BLaER1 treated with 17β-estradiol and CSF1 and Interleukin-3, amounts not matched to agents 10 nM and 100 nM (cell line): Measurements from ENCODE around the gene URM1.
A peak's percentile ranks its signal among the peaks of the same experiment; 100 is the strongest.

Experiments used
- H3K27ac ChIP-seq, 11 experiments: shearing (Covaris generic); formaldehyde crosslinking; 2 replicates each; pipeline ENCODE4 v1.8.1; 2022
- H3K27me3 ChIP-seq, 11 experiments: shearing (Covaris generic); formaldehyde crosslinking; 2 replicates each; pipeline ENCODE4 v1.8.1; 2022
- H3K36me3 ChIP-seq, 11 experiments: shearing (Covaris generic); formaldehyde crosslinking; 2 replicates each; pipeline ENCODE4 v1.8.1; 2022
- H3K4me1 ChIP-seq, 10 experiments: shearing (Covaris generic); formaldehyde crosslinking; 2 replicates each; pipeline ENCODE4 v1.8.1; 2022
- H3K4me2 ChIP-seq, 11 experiments: shearing (Covaris generic); formaldehyde crosslinking; 2 replicates each; pipeline ENCODE4 v1.8.1; 2022
- H3K4me3 ChIP-seq, 10 experiments: shearing (Covaris generic); formaldehyde crosslinking; 2 replicates each; pipeline ENCODE4 v1.8.1; 2022
- H3K9ac ChIP-seq, 11 experiments: shearing (Covaris generic); formaldehyde crosslinking; 2 replicates each; pipeline ENCODE4 v1.8.1; 2022
- H3K9me3 ChIP-seq, 11 experiments: shearing (Covaris generic); formaldehyde crosslinking; replicated peaks in 1 of 11; 2 replicates each; pipeline ENCODE4 v1.8.1; 2022
- H4K20me1 ChIP-seq, 11 experiments: shearing (Covaris generic); formaldehyde crosslinking; 2 replicates each; pipeline ENCODE4 v1.8.1; 2022
- Cebpa-rat ChIP-seq, 11 experiments: shearing (Covaris generic); IDR thresholded peaks; 2 replicates each; pipeline ENCODE4 v1.8.1; 2022

The URM1 gene

GRCh38 chr9:128438343-128439109 lies 67.4 kb downstream of the URM1 start:
- peaks cover 11 to 28% (median 17%) of the 10 kb centered on the region in 10 experiments for H3K4me1 ChIP-seq
- peaks cover 0 to 7% (median 0%) of the 10 kb centered on the region in 11 experiments; a peak in 1 of 22 replicates for H4K20me1 ChIP-seq
- no peak for TF ChIP-seq Cebpa-rat (IDR thresholded peaks at IDR 0.05)
- H3K9ac ChIP-seq = peak overlapping the region in 9 of 11 experiments; percentile 31 to 70 (median 50); a peak in 15 of 22 replicates
- H3K27ac ChIP-seq = peak overlapping the region in 9 of 11 experiments; percentile 41 to 79 (median 67); a peak in 18 of 22 replicates
- no peaks in the 10 kb centered on the region for H3K27me3 ChIP-seq
- H3K4me3 ChIP-seq = peak overlapping the region in 1 of 10 experiments; percentile 15; a peak in 1 of 20 replicates
- H3K9me3 ChIP-seq = no peaks in the 10 kb centered on the region
- H3K4me2 ChIP-seq = peak overlapping the region; percentile 58 to 96 (median 84)
- peaks cover 0 to 27% (median 5%) of the 10 kb centered on the region in 11 experiments; a peak in 11 of 22 replicates for H3K36me3 ChIP-seq

GRCh38 chr9:128439273-128439672 lies 68.1 kb downstream of the URM1 start:
- Histone ChIP-seq H3K27me3 (no peaks in the 10 kb centered on the region), H3K36me3 (peaks cover 0 to 19% (median 5%) of the 10 kb centered on the region in 11 experiments; a peak in 11 of 22 replicates), H4K20me1 (peaks cover 0 to 3% (median 0%) of the 10 kb centered on the region in 11 experiments; a peak in 1 of 22 replicates), H3K9ac (peak overlapping the region in 9 of 11 experiments; percentile 31 to 70 (median 50); a peak in 15 of 22 replicates), H3K4me1 (peaks cover 11 to 28% (median 17%) of the 10 kb centered on the region in 10 experiments), H3K4me2 (peak overlapping the region; percentile 58 to 96 (median 84)), H3K9me3 (no peaks in the 10 kb centered on the region), H3K4me3 (peak overlapping the region in 1 of 10 experiments; percentile 15; a peak in 1 of 20 replicates), H3K27ac (peak overlapping the region in 9 of 11 experiments; percentile 41 to 79 (median 67); a peak in 18 of 22 replicates)
- no peak for TF ChIP-seq Cebpa-rat (IDR thresholded peaks at IDR 0.05)
